Neural progenitor cell (in vitro differentiated cells): Measurements from ENCODE around the gene NOP10. TPM values are rescaled to one million over a fixed set of nuclear protein-coding genes. Genes with fewer than 3 reads are reported as not detected.

Experiments
- DNase-seq: peaks from one replicate; pipeline ENCODE4 v3.0.0-alpha.2; 2016; ENCODE audit warnings: low spot score
- H2AFZ ChIP-seq: fragments of 200-600 bp; sonication (generic); replicated peaks from 2 replicates; pipeline ENCODE4 v1.6.1; 2016; ENCODE audit warnings: antibody characterized with exemption
- H3F3A ChIP-seq: fragments of 200-600 bp; sonication (generic); 2 replicates; pipeline ENCODE4 v1.6.1; 2016; ENCODE audit warnings: antibody characterized with exemption, low read depth
- H3K27ac ChIP-seq: fragments of 200-600 bp; sonication (generic); 2 replicates; pipeline ENCODE4 v1.5.1; 2016; ENCODE audit warnings: mild to moderate bottlenecking
- H3K27me3 ChIP-seq: fragments of 200-600 bp; sonication (generic); 2 replicates; pipeline ENCODE4 v1.6.1; 2016; ENCODE audit warnings: mild to moderate bottlenecking, moderate library complexity
- H3K36me3 ChIP-seq: fragments of 200-600 bp; sonication (generic); 2 replicates; pipeline ENCODE4 v1.5.1; 2016
- H3K4me1 ChIP-seq: fragments of 200-600 bp; sonication (generic); 2 replicates; pipeline ENCODE4 v1.6.1; 2016; ENCODE audit warnings: mixed run types
- H3K4me2 ChIP-seq: fragments of 200-600 bp; sonication (generic); 2 replicates; pipeline ENCODE4 v1.6.1; 2016
- H3K4me3 ChIP-seq: fragments of 200-600 bp; sonication (generic); 2 replicates; pipeline ENCODE4 v1.5.1; 2016
- H3K79me2 ChIP-seq: fragments of 200-600 bp; sonication (generic); 2 replicates; pipeline ENCODE4 v1.6.1; 2016; ENCODE audit warnings: low read depth
- H3K9ac ChIP-seq: fragments of 200-600 bp; sonication (generic); 2 replicates; pipeline ENCODE4 v1.6.1; 2016
- H3K9me3 ChIP-seq: fragments of 200-600 bp; sonication (generic); 2 replicates; pipeline ENCODE4 v1.5.1; 2016; ENCODE audit warnings: low read depth
- H4K20me1 ChIP-seq: fragments of 200-600 bp; sonication (generic); 2 replicates; pipeline ENCODE4 v1.6.1; 2016; ENCODE audit warnings: low read depth
- H3K27ac Mint-ChIP-seq: 3 replicates; pipeline ENCODE4 v1.8.0; 2021; ENCODE audit warnings: mixed read lengths
- H3K27me3 Mint-ChIP-seq: 2 replicates; pipeline ENCODE4 v1.8.0; 2022; ENCODE audit warnings: low read depth, mild to moderate bottlenecking, inconsistent platforms, moderate library complexity, mixed read lengths; ENCODE audit not compliant: insufficient read depth
- H3K36me3 Mint-ChIP-seq: 3 replicates; pipeline ENCODE4 v1.8.0; 2021; ENCODE audit warnings: mixed read lengths
- H3K4me1 Mint-ChIP-seq: 3 replicates; pipeline ENCODE4 v1.8.0; 2021; ENCODE audit warnings: mixed read lengths
- H3K4me3 Mint-ChIP-seq: 3 replicates; pipeline ENCODE4 v1.8.0; 2021; ENCODE audit warnings: mild to moderate bottlenecking, moderate library complexity, mixed read lengths
- H3K9me3 Mint-ChIP-seq: 3 replicates; pipeline ENCODE4 v1.8.0; 2020; ENCODE audit warnings: mixed read lengths
- CTCF ChIP-seq: fragments of 200-600 bp; sonication (generic); IDR thresholded peaks from 2 replicates; pipeline ENCODE4 v1.5.1; 2017; ENCODE audit warnings: antibody characterized with exemption, mild to moderate bottlenecking
- EZH2 ChIP-seq: fragments of 200-600 bp; sonication (generic); IDR thresholded peaks from 2 replicates; pipeline ENCODE4 v1.6.1; 2017; ENCODE audit warnings: antibody characterized with exemption, mild to moderate bottlenecking, moderate library complexity
- EZH2phosphoT487 ChIP-seq: fragments of 200-600 bp; sonication (generic); IDR thresholded peaks from 2 replicates; pipeline ENCODE4 v1.6.1; 2017; ENCODE audit warnings: antibody characterized with exemption
- total RNA-seq: library from RNA; depleted of rRNA; stranded (reverse); fragments of >200 nt; gene quantifications from 2 replicates; pipeline ENCODE4 v1.2.3, GENCODE V29; 2015; ENCODE audit warnings: low replicate concordance

The NOP10 gene
- total RNA-seq, 1 donor from 2014 or later = 123 TPM

- no peaks in the 10 kb centered on the region for H3K9me3 Mint-ChIP-seq
- no peaks in the 10 kb centered on the region for H3K36me3 Mint-ChIP-seq
- H2AFZ ChIP-seq = no peak overlapping the region
- TF ChIP-seq EZH2 (no peak), EZH2phosphoT487 (no peak), CTCF (no peak)
- DNase-seq = no peak
- H3K4me3 Mint-ChIP-seq = no peak overlapping the region
- H3K4me1 ChIP-seq = peaks cover 13% of the 10 kb centered on the region
- H3K27me3 ChIP-seq = peaks cover 4% of the 10 kb centered on the region
- no peak overlapping the region for H3K9ac ChIP-seq
- H4K20me1 ChIP-seq = no peaks in the 10 kb centered on the region
- peaks cover 5% of the 10 kb centered on the region for H3K27me3 Mint-ChIP-seq
- H3K27ac ChIP-seq = no peak overlapping the region
- H3K79me2 ChIP-seq = no peaks in the 10 kb centered on the region
- peaks cover 3% of the 10 kb centered on the region for H3K36me3 ChIP-seq
- no peak overlapping the region for H3K27ac Mint-ChIP-seq
- peaks cover 7% of the 10 kb centered on the region for H3K4me1 Mint-ChIP-seq
- peaks cover 24% of the 10 kb centered on the region for H3F3A ChIP-seq
- H3K4me3 ChIP-seq = no peak overlapping the region
- no peaks in the 10 kb centered on the region for H3K9me3 ChIP-seq
- no peak overlapping the region for H3K4me2 ChIP-seq
Measured at GRCh38 chr15:34334672-34335071, 8.3 kb downstream of the NOP10 start.

DNA sequence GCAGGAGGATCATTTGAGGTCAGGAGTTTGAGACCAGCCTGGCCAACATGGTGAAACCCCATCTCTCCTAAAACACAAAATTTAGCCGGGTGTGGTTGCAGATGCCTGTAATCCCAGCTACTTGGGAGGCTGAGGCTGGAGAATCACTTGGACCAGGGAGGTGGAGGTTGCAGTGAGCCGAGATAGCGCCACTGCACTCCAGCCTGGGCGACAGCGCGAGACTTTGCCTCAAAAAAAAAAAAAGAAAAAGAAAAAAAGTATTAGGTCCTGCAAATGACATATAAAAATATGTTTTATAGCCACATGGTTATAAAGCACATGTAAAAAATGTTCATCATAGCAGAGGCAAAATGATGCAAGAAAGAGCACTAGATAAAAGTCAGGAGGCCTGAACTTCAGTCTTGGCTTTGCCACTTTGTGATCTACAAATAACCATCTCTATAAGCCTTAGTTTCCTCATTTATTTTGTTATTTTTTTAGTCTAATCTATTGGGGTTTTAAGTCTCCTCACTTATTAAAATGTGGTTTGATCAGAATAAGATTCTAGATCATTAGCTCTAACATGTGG lies 10.3 kb downstream of the NOP10 start:
- Mint-ChIP-seq H3K9me3 (no peaks in the 10 kb centered on the region), H3K27ac (no peak overlapping the region), H3K4me3 (no peak overlapping the region), H3K27me3 (peaks cover 5% of the 10 kb centered on the region), H3K4me1 (peaks cover 7% of the 10 kb centered on the region), H3K36me3 (no peaks in the 10 kb centered on the region)
- H3K4me1 ChIP-seq = peaks cover 8% of the 10 kb centered on the region
- H3K36me3 ChIP-seq = no peaks in the 10 kb centered on the region
- DNase-seq = no peak
- peaks cover 7% of the 10 kb centered on the region for H3F3A ChIP-seq
- H3K9ac ChIP-seq = no peak overlapping the region
- peaks cover 4% of the 10 kb centered on the region for H3K27me3 ChIP-seq
- no peaks in the 10 kb centered on the region for H3K9me3 ChIP-seq
- no peak overlapping the region for H3K4me3 ChIP-seq
- no peaks in the 10 kb centered on the region for H4K20me1 ChIP-seq
- no peak overlapping the region for H3K27ac ChIP-seq
- no peak overlapping the region for H3K4me2 ChIP-seq
- no peak for TF ChIP-seq CTCF
- no peak for TF ChIP-seq EZH2
- TF ChIP-seq EZH2phosphoT487 = no peak
- H3K79me2 ChIP-seq = no peaks in the 10 kb centered on the region
- H2AFZ ChIP-seq = no peak overlapping the region

- no peaks in the 10 kb centered on the region for H3K9me3 Mint-ChIP-seq
- DNase-seq = no peak
- H3K4me1 Mint-ChIP-seq = peaks cover 3% of the 10 kb centered on the region
- Histone ChIP-seq H3K36me3 (no peaks in the 10 kb centered on the region), H3K79me2 (no peaks in the 10 kb centered on the region), H3K9ac (no peak overlapping the region), H3K9me3 (no peaks in the 10 kb centered on the region), H2AFZ (no peak overlapping the region), H3K27me3 (peaks cover 4% of the 10 kb centered on the region), H3K4me3 (no peak overlapping the region), H3F3A (no peaks in the 10 kb centered on the region), H4K20me1 (no peaks in the 10 kb centered on the region), H3K4me2 (no peak overlapping the region), H3K4me1 (peaks cover 5% of the 10 kb centered on the region), H3K27ac (no peak overlapping the region)
- no peak overlapping the region for H3K4me3 Mint-ChIP-seq
- H3K36me3 Mint-ChIP-seq = no peaks in the 10 kb centered on the region
- H3K27ac Mint-ChIP-seq = no peak overlapping the region
- peaks cover 1% of the 10 kb centered on the region for H3K27me3 Mint-ChIP-seq
- TF ChIP-seq EZH2phosphoT487 (no peak), EZH2 (no peak), CTCF (no peak)
Measured at GRCh38 chr15:34331809-34332208, 11.1 kb downstream of the NOP10 start.
